Dedifferentiated amniotic fluid mesenchymal stem cell (primary cell): ENCODE data around the gene ADAMTS3.

Experiments used
- DNase-seq: peaks from one replicate; pipeline ENCODE4 v3.0.0-alpha.2; 2016; ENCODE audit errors: extremely low spot score

The ADAMTS3 gene

GRCh38 chr4:72348701-72349100 is 220.3 kb downstream of the ADAMTS3 start:
- DNase-seq, result no peak

- no peak for DNase-seq
Measured at GRCh38 chr4:72344418-72344817, 224.6 kb downstream of the ADAMTS3 start.

- no peak for DNase-seq
Measured at GRCh38 chr4:72341432-72341820, 227.6 kb downstream of the ADAMTS3 start.

- DNase-seq, result no peak
Measured at GRCh38 chr4:72340803-72341431, 228.1 kb downstream of the ADAMTS3 start.

GRCh38 chr4:72338060-72338459 is 231.0 kb downstream of the ADAMTS3 start:
- no peak for DNase-seq

- DNase-seq, result no peak
Measured at GRCh38 chr4:72330381-72330780, 238.6 kb downstream of the ADAMTS3 start.

GRCh38 chr4:72326692-72327632 is 242.1 kb downstream of the ADAMTS3 start:
- peak; percentile 45 for DNase-seq

GRCh38 chr4:72325215-72325614 is 243.8 kb downstream of the ADAMTS3 start:
- no peak for DNase-seq

- DNase-seq, result no peak
Measured at GRCh38 chr4:72323227-72323626, 245.8 kb downstream of the ADAMTS3 start.

GRCh38 chr4:72320223-72320948 is 248.6 kb downstream of the ADAMTS3 start:
- no peak for DNase-seq

GRCh38 chr4:72319601-72320021 is 249.4 kb downstream of the ADAMTS3 start:
- peak; percentile 38 for DNase-seq

- DNase-seq, result peak; percentile 31
Measured at GRCh38 chr4:72318421-72319170, 250.4 kb downstream of the ADAMTS3 start.

GRCh38 chr4:72314869-72315268 is 254.2 kb downstream of the ADAMTS3 start:
- peak; percentile 91 for DNase-seq

GRCh38 chr4:72313121-72313520 is 255.9 kb downstream of the ADAMTS3 start:
- DNase-seq, result no peak

GRCh38 chr4:72312032-72312650 is 256.9 kb downstream of the ADAMTS3 start:
- DNase-seq, result peak; percentile 83

- DNase-seq, result no peak
Measured at GRCh38 chr4:72311291-72311690, 257.7 kb downstream of the ADAMTS3 start.

GRCh38 chr4:72305620-72306019 is 263.4 kb downstream of the ADAMTS3 start:
- no peak for DNase-seq

- no peak for DNase-seq
Measured at GRCh38 chr4:72305080-72305479, 263.9 kb downstream of the ADAMTS3 start.

GRCh38 chr4:72302981-72303704 is 265.9 kb downstream of the ADAMTS3 start:
- DNase-seq, result no peak

- DNase-seq, result no peak
Measured at GRCh38 chr4:72301759-72302158, 267.3 kb downstream of the ADAMTS3 start.
